ENCODE data around the gene TMTC1. TPM values are rescaled to one million over a fixed set of nuclear protein-coding genes. Genes with fewer than 3 reads are reported as not detected.
A peak's percentile ranks its signal among the peaks of the same experiment; 100 is the strongest.

TMTC1 gene
- total and polyA plus RNA-seq, 9 donors = 22.5 to 38.1 (median 33.7) TPM

GRCh38 chr12:29714966-29715365 is 68.8 kb downstream of the TMTC1 start:
- H3K4me1 ChIP-seq (ENCODE audit: control insufficient read depth, insufficient read depth, low read length) = peaks cover 13% of the 10 kb centered on the region
- H3K36me3 ChIP-seq (ENCODE audit: control insufficient read depth, insufficient read depth, low read length) = no peaks in the 10 kb centered on the region
- H3K9me3 ChIP-seq (replicated peaks; ENCODE audit: control insufficient read depth, low read depth, low read length) = peaks cover 2% of the 10 kb centered on the region
- H3K4me3 ChIP-seq (ENCODE audit: low read length) = no peak overlapping the region
- DNase-seq = no peak
- no peak overlapping the region for H3K27ac ChIP-seq (ENCODE audit: low read length)
- H3K27me3 ChIP-seq (ENCODE audit: control insufficient read depth, insufficient read depth, low read length) = no peaks in the 10 kb centered on the region

GRCh38 chr12:29713729-29714128 is 70.0 kb downstream of the TMTC1 start:
- Histone ChIP-seq H3K36me3 (ENCODE audit: control insufficient read depth, insufficient read depth, low read length) (no peaks in the 10 kb centered on the region), H3K27me3 (ENCODE audit: control insufficient read depth, insufficient read depth, low read length) (no peaks in the 10 kb centered on the region), H3K27ac (ENCODE audit: low read length) (no peak overlapping the region), H3K4me1 (ENCODE audit: control insufficient read depth, insufficient read depth, low read length) (peaks cover 15% of the 10 kb centered on the region), H3K9me3 (replicated peaks; ENCODE audit: control insufficient read depth, low read depth, low read length) (peaks cover 2% of the 10 kb centered on the region), H3K4me3 (ENCODE audit: low read length) (no peak overlapping the region)
- DNase-seq = no peak
- no CpG with 5 or more reads among the region's 3 CpGs for WGBS (ENCODE audit: insufficient coverage)

- Histone ChIP-seq H3K27ac (ENCODE audit: low read length) (no peak overlapping the region), H3K9me3 (replicated peaks; ENCODE audit: control insufficient read depth, low read depth, low read length) (no peaks in the 10 kb centered on the region), H3K4me3 (ENCODE audit: low read length) (no peak overlapping the region), H3K4me1 (ENCODE audit: control insufficient read depth, insufficient read depth, low read length) (peaks cover 15% of the 10 kb centered on the region), H3K36me3 (ENCODE audit: control insufficient read depth, insufficient read depth, low read length) (no peaks in the 10 kb centered on the region), H3K27me3 (ENCODE audit: control insufficient read depth, insufficient read depth, low read length) (no peaks in the 10 kb centered on the region)
- DNase-seq = peak; percentile 76
- 0% methylated on average over 2 of the region's 2 CpGs for whole genome bisulfite sequencing (ENCODE audit: insufficient coverage)
These were observed 72.4 kb downstream of the TMTC1 start for GRCh38 chr12:29711381-29711780.

- 32% methylated on average over 4 of the region's 5 CpGs for WGBS (ENCODE audit: insufficient coverage)
- no peaks in the 10 kb centered on the region for H3K36me3 ChIP-seq (ENCODE audit: control insufficient read depth, insufficient read depth, low read length)
- DNase-seq = peak; percentile 90
- H3K4me1 ChIP-seq (ENCODE audit: control insufficient read depth, insufficient read depth, low read length) = peaks cover 15% of the 10 kb centered on the region
- peak overlapping the region; percentile 72 for H3K27ac ChIP-seq (ENCODE audit: low read length)
- H3K9me3 ChIP-seq (replicated peaks; ENCODE audit: control insufficient read depth, low read depth, low read length) = no peaks in the 10 kb centered on the region
- no peak overlapping the region for H3K4me3 ChIP-seq (ENCODE audit: low read length)
- H3K27me3 ChIP-seq (ENCODE audit: control insufficient read depth, insufficient read depth, low read length) = no peaks in the 10 kb centered on the region
These were observed 73.6 kb downstream of the TMTC1 start for GRCh38 chr12:29710104-29710503.

- no peak overlapping the region for H3K4me3 ChIP-seq (ENCODE audit: low read length)
- H3K27me3 ChIP-seq (ENCODE audit: control insufficient read depth, insufficient read depth, low read length) = no peaks in the 10 kb centered on the region
- WGBS (ENCODE audit: insufficient coverage) = 0% methylated on average over 1 of the region's 3 CpGs
- H3K36me3 ChIP-seq (ENCODE audit: control insufficient read depth, insufficient read depth, low read length) = no peaks in the 10 kb centered on the region
- no peaks in the 10 kb centered on the region for H3K9me3 ChIP-seq (replicated peaks; ENCODE audit: control insufficient read depth, low read depth, low read length)
- no peak for DNase-seq
- peak overlapping the region; percentile 72 for H3K27ac ChIP-seq (ENCODE audit: low read length)
- peaks cover 14% of the 10 kb centered on the region for H3K4me1 ChIP-seq (ENCODE audit: control insufficient read depth, insufficient read depth, low read length)
These were observed 74.2 kb downstream of the TMTC1 start for GRCh38 chr12:29709496-29710040.

- DNase-seq = no peak
- H3K4me1 ChIP-seq (ENCODE audit: control insufficient read depth, insufficient read depth, low read length) = peaks cover 11% of the 10 kb centered on the region
- no peak overlapping the region for H3K27ac ChIP-seq (ENCODE audit: low read length)
- no peaks in the 10 kb centered on the region for H3K36me3 ChIP-seq (ENCODE audit: control insufficient read depth, insufficient read depth, low read length)
- no peaks in the 10 kb centered on the region for H3K27me3 ChIP-seq (ENCODE audit: control insufficient read depth, insufficient read depth, low read length)
- no peak overlapping the region for H3K4me3 ChIP-seq (ENCODE audit: low read length)
- H3K9me3 ChIP-seq (replicated peaks; ENCODE audit: control insufficient read depth, low read depth, low read length) = no peaks in the 10 kb centered on the region
These were observed 74.7 kb downstream of the TMTC1 start for GRCh38 chr12:29709054-29709453.

- whole genome bisulfite sequencing (ENCODE audit: insufficient coverage) = 89% methylated on average over 1 of the region's 2 CpGs
- DNase-seq = no peak
- Histone ChIP-seq H3K27me3 (ENCODE audit: control insufficient read depth, insufficient read depth, low read length) (no peaks in the 10 kb centered on the region), H3K27ac (ENCODE audit: low read length) (no peak overlapping the region), H3K4me3 (ENCODE audit: low read length) (no peak overlapping the region), H3K9me3 (replicated peaks; ENCODE audit: control insufficient read depth, low read depth, low read length) (no peaks in the 10 kb centered on the region), H3K36me3 (ENCODE audit: control insufficient read depth, insufficient read depth, low read length) (no peaks in the 10 kb centered on the region), H3K4me1 (ENCODE audit: control insufficient read depth, insufficient read depth, low read length) (peaks cover 8% of the 10 kb centered on the region)
These were observed 75.9 kb downstream of the TMTC1 start for GRCh38 chr12:29707846-29708245.

- Histone ChIP-seq H3K27me3 (ENCODE audit: control insufficient read depth, insufficient read depth, low read length) (no peaks in the 10 kb centered on the region), H3K36me3 (ENCODE audit: control insufficient read depth, insufficient read depth, low read length) (no peaks in the 10 kb centered on the region), H3K4me3 (ENCODE audit: low read length) (no peak overlapping the region), H3K27ac (ENCODE audit: low read length) (no peak overlapping the region), H3K4me1 (ENCODE audit: control insufficient read depth, insufficient read depth, low read length) (peaks cover 11% of the 10 kb centered on the region), H3K9me3 (replicated peaks; ENCODE audit: control insufficient read depth, low read depth, low read length) (no peaks in the 10 kb centered on the region)
- 0% methylated on average over 1 of the region's 2 CpGs for WGBS (ENCODE audit: insufficient coverage)
- no peak for DNase-seq
These were observed 77.4 kb downstream of the TMTC1 start for GRCh38 chr12:29706311-29706710.

- Histone ChIP-seq H3K9me3 (replicated peaks; ENCODE audit: control insufficient read depth, low read depth, low read length) (no peaks in the 10 kb centered on the region), H3K27me3 (ENCODE audit: control insufficient read depth, insufficient read depth, low read length) (no peaks in the 10 kb centered on the region), H3K27ac (ENCODE audit: low read length) (no peak overlapping the region), H3K4me1 (ENCODE audit: control insufficient read depth, insufficient read depth, low read length) (peaks cover 5% of the 10 kb centered on the region), H3K4me3 (ENCODE audit: low read length) (no peak overlapping the region), H3K36me3 (ENCODE audit: control insufficient read depth, insufficient read depth, low read length) (no peaks in the 10 kb centered on the region)
- DNase-seq = no peak
- WGBS (ENCODE audit: insufficient coverage) = no CpG with 5 or more reads among the region's 2 CpGs
These were observed 80.2 kb downstream of the TMTC1 start for GRCh38 chr12:29703528-29703927.

- Histone ChIP-seq H3K27me3 (ENCODE audit: control insufficient read depth, insufficient read depth, low read length) (no peaks in the 10 kb centered on the region), H3K9me3 (replicated peaks; ENCODE audit: control insufficient read depth, low read depth, low read length) (no peaks in the 10 kb centered on the region), H3K27ac (ENCODE audit: low read length) (no peak overlapping the region), H3K36me3 (ENCODE audit: control insufficient read depth, insufficient read depth, low read length) (no peaks in the 10 kb centered on the region), H3K4me1 (ENCODE audit: control insufficient read depth, insufficient read depth, low read length) (peaks cover 5% of the 10 kb centered on the region), H3K4me3 (ENCODE audit: low read length) (no peak overlapping the region)
- DNase-seq = no peak
- 96% methylated on average over 5 of the region's 7 CpGs for WGBS (ENCODE audit: insufficient coverage)
These were observed 80.8 kb downstream of the TMTC1 start for GRCh38 chr12:29702972-29703371.

- 83% methylated on average over 4 of the region's 5 CpGs for WGBS (ENCODE audit: insufficient coverage)
These were observed 81.5 kb downstream of the TMTC1 start for GRCh38 chr12:29702222-29702621.

More at GRCh38 chr12:29702222-29702621, 81.5 kb downstream of the TMTC1 start:
- H3K4me1 ChIP-seq (ENCODE audit: control insufficient read depth, insufficient read depth, low read length) = peaks cover 5% of the 10 kb centered on the region
- no peaks in the 10 kb centered on the region for H3K27me3 ChIP-seq (ENCODE audit: control insufficient read depth, insufficient read depth, low read length)
- H3K27ac ChIP-seq (ENCODE audit: low read length) = no peak overlapping the region
- H3K9me3 ChIP-seq (replicated peaks; ENCODE audit: control insufficient read depth, low read depth, low read length) = no peaks in the 10 kb centered on the region
- H3K4me3 ChIP-seq (ENCODE audit: low read length) = no peak overlapping the region
- no peak for DNase-seq
- no peaks in the 10 kb centered on the region for H3K36me3 ChIP-seq (ENCODE audit: control insufficient read depth, insufficient read depth, low read length)

All from muscle of leg (tissue), 11 donors.